Measurements from ENCODE around the gene SUDS3. TPM values are rescaled to one million over a fixed set of nuclear protein-coding genes. Genes with fewer than 3 reads are reported as not detected.

SUDS3 gene
- total and polyA plus RNA-seq, 2 experiments from 2014 or later = 53.0 to 77.1 TPM

DNA sequence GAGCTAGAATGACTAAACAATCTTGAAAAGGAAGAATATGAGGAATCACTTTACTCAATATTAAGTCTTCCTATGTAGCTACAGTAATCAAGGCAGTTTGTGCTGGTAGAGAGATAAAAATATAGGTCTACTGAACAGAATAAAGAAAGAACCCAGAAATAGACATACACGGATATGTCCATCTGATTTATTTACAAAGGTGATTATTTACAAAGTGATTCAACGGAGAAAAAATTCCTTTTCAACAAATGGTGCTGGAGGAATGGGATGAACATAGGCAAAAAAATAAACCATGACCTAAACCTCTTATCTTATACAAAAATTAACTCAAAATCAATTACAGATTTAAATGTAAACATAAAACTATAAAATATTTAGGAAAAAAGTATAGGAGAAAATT lies 40.2 kb upstream of the SUDS3 start:
- H3K36me3 Mint-ChIP-seq (ENCODE audit: low read depth) = no peaks in the 10 kb centered on the region
- H3K4me2 ChIP-seq = no peak overlapping the region
- no peak overlapping the region for H3K27ac Mint-ChIP-seq
- no peak overlapping the region for H3K27ac ChIP-seq (ENCODE audit: low read depth)
- peaks cover 2% of the 10 kb centered on the region for H3K27me3 Mint-ChIP-seq (ENCODE audit: insufficient read depth, low read depth, poor library complexity)
- peaks cover 4% of the 10 kb centered on the region; the same call in 2 of the 3 replicates for H3K4me1 Mint-ChIP-seq
- no peak for TF ChIP-seq ZNF331 (CRISPR knock-in tag; IDR thresholded peaks at IDR 0.05; ENCODE audit: low read depth)
- TF ChIP-seq ZNF462 (CRISPR knock-in tag; IDR thresholded peaks at IDR 0.05) = no peak
- TF ChIP-seq ZNF114 (CRISPR knock-in tag; IDR thresholded peaks at IDR 0.05) = no peak
- no peak for TF ChIP-seq POLR2AphosphoS5 (IDR thresholded peaks at IDR 0.05; ENCODE audit: low read depth)
- TF ChIP-seq REST (IDR thresholded peaks at IDR 0.05; ENCODE audit: unreplicated experiment) = no peak
- no peak for TF ChIP-seq JUNB (IDR thresholded peaks at IDR 0.05; ENCODE audit: unreplicated experiment)
- no peak for TF ChIP-seq ETS1 (IDR thresholded peaks at IDR 0.05)
- TF ChIP-seq CREB1 (CRISPR knock-in tag; IDR thresholded peaks at IDR 0.05; ENCODE audit: low read depth) = no peak
- TF ChIP-seq, protein P1, sequence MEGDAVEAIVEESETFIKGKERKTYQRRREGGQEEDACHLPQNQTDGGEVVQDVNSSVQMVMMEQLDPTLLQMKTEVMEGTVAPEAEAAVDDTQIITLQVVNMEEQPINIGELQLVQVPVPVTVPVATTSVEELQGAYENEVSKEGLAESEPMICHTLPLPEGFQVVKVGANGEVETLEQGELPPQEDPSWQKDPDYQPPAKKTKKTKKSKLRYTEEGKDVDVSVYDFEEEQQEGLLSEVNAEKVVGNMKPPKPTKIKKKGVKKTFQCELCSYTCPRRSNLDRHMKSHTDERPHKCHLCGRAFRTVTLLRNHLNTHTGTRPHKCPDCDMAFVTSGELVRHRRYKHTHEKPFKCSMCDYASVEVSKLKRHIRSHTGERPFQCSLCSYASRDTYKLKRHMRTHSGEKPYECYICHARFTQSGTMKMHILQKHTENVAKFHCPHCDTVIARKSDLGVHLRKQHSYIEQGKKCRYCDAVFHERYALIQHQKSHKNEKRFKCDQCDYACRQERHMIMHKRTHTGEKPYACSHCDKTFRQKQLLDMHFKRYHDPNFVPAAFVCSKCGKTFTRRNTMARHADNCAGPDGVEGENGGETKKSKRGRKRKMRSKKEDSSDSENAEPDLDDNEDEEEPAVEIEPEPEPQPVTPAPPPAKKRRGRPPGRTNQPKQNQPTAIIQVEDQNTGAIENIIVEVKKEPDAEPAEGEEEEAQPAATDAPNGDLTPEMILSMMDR (conservative IDR thresholded peaks at IDR 0.05; ENCODE audit: low read depth in 2 of 2) = no peak
- no peak for TF ChIP-seq EZH2 (IDR thresholded peaks at IDR 0.05; ENCODE audit: low read depth, unreplicated experiment)
- no peak for TF ChIP-seq EZH2phosphoT487 (IDR thresholded peaks at IDR 0.05; ENCODE audit: unreplicated experiment)
- no peak for TF ChIP-seq NANOG (IDR thresholded peaks at IDR 0.05; ENCODE audit: borderline replicate concordance)
- no peak for TF ChIP-seq STAT1 (IDR thresholded peaks at IDR 0.05; ENCODE audit: unreplicated experiment)
- ATAC-seq (no peak), DNase-seq (ENCODE audit: low spot score) (no peak)
- no peaks in the 10 kb centered on the region for H3K36me3 ChIP-seq (ENCODE audit: insufficient read depth)
- H3K4me3 ChIP-seq = no peak overlapping the region
- H4K20me1 ChIP-seq (replicated peaks; ENCODE audit: insufficient read depth) = no peaks in the 10 kb centered on the region
- H3K79me2 ChIP-seq (replicated peaks; ENCODE audit: insufficient read depth) = no peaks in the 10 kb centered on the region; the same call in 1 of the 2 replicates
- no peaks in the 10 kb centered on the region for H3K9me3 Mint-ChIP-seq
- no peaks in the 10 kb centered on the region for H3K9me2 ChIP-seq (ENCODE audit: insufficient read depth)
- H3K4me1 ChIP-seq (ENCODE audit: insufficient read depth) = no peaks in the 10 kb centered on the region
- H3F3A ChIP-seq (replicated peaks; ENCODE audit: low read depth) = no peaks in the 10 kb centered on the region
- no peaks in the 10 kb centered on the region for H3K27me3 ChIP-seq (ENCODE audit: insufficient read depth)
- H2AFZ ChIP-seq = no peak overlapping the region
- no peak overlapping the region for H3K4me3 Mint-ChIP-seq

All from GM23338 (cell line).